MCF 10A (cell line): ENCODE measurements around the gene TBC1D2B. TPM values are rescaled to one million over a fixed set of nuclear protein-coding genes. Genes with fewer than 3 reads are reported as not detected.

Source experiments
- BruUV-seq: library from RNA; stranded (reverse); fragments of 400-500 nt; replicated peaks from 2 replicates; lab custom pipeline; 2021; lab: Mats Ljungman, UMichigan
- CTCF ChIA-PET: fragments of 300-600 bp; sonication (Branson Sonifier 250); formaldehyde crosslinking; extraction: SDS; loops from one replicate; lab custom pipeline; 2021; ENCODE audit warnings: antibody characterized with exemption, inconsistent platforms; lab: Yijun Ruan, JAX
- POLR2A ChIA-PET: fragments of 300-600, 350-650 bp; sonication (Branson Sonifier 250); formaldehyde crosslinking; extraction: SDS; loops from one replicate; lab custom pipeline; 2020; ENCODE audit warnings: antibody characterized with exemption, inconsistent platforms; lab: Yijun Ruan, JAX
- DNase-seq: peaks from one replicate; pipeline ENCODE4 v3.0.0-alpha.2; 2018; ENCODE audit not compliant: unreplicated experiment
- H3K27ac Mint-ChIP-seq: one replicate; pipeline ENCODE4 v1.8.0; 2022; ENCODE audit warnings: mild to moderate bottlenecking, low read depth, mixed read lengths; ENCODE audit not compliant: unreplicated experiment
- H3K27me3 Mint-ChIP-seq: one replicate; pipeline ENCODE4 v1.8.0; 2022; ENCODE audit warnings: mixed read lengths; ENCODE audit not compliant: insufficient read depth, unreplicated experiment
- H3K36me3 Mint-ChIP-seq: one replicate; pipeline ENCODE4 v1.8.0; 2022; ENCODE audit warnings: mild to moderate bottlenecking, moderate library complexity, mixed read lengths; ENCODE audit not compliant: insufficient read depth, unreplicated experiment
- H3K4me1 Mint-ChIP-seq: one replicate; pipeline ENCODE4 v1.8.0; 2022; ENCODE audit warnings: mixed read lengths; ENCODE audit not compliant: insufficient read depth, unreplicated experiment
- H3K4me3 Mint-ChIP-seq: one replicate; pipeline ENCODE4 v1.8.0; 2022; ENCODE audit warnings: mild to moderate bottlenecking, moderate library complexity, mixed read lengths; ENCODE audit not compliant: unreplicated experiment
- H3K9me3 Mint-ChIP-seq: one replicate; pipeline ENCODE4 v1.8.0; 2022; ENCODE audit warnings: mixed read lengths; ENCODE audit not compliant: unreplicated experiment
- intact Hi-C: fragments of 100-400 bp; cut with micrococcal nuclease; formaldehyde crosslinking; loops from 2 replicates; pipeline ENCODE4 v1.14.1; 2022
- total RNA-seq: library from RNA; stranded (reverse); gene quantifications from 2 replicates; pipeline ENCODE4 v1.2.3, GENCODE V29; 2022
- TF ChIP-seq, protein P1 (sequence below): fragments of 200-600 bp; IDR thresholded peaks from one replicate; pipeline ENCODE4 v1.8.0; 2022; ENCODE audit warnings: antibody characterized with exemption, mild to moderate bottlenecking; ENCODE audit not compliant: unreplicated experiment

Gene TBC1D2B
- total RNA-seq, 1 experiment from 2014 or later: 21.2 TPM

DNA sequence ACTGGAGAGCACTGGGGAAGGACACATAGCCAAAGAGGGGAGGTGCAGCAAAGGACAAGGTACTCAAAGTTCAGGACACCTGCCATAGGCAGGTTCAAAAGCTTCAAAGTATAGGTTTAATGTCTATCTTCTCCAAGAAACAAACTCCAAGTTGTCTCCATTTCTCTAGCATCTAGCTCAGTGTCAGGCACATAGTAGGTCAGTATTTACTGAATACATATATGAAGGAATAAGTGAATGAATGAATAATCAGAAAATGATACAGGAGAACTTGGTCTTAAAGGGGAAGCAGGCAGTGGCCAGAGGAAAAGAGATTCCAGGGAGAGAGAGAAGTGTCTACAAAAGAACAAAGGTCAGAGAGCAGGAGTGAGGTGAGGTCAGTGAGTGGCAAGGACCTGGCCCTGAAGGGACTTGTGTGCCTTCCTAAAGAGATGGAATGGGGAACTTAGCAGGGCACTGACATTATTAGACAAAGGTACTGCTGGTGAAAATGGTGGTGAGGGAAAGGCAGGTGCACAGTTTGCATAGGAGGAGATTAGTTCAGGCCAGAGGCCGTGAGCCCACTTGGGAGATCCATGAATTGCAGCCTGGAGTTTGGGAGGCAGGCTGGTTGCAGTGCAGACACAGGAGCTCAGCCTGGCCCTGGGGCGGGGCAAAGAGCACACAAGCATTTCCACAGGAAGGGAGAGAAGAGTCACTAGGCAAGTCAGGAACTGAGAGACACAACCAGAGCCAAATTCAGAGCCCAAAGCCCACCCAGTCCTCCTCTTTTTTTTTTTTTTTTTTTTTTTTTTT lies 21.4 kb downstream of the TBC1D2B start:
- Mint-ChIP-seq H3K27me3 (no peaks in the 10 kb centered on the region), H3K36me3 (peaks cover 18% of the 10 kb centered on the region), H3K9me3 (no peaks in the 10 kb centered on the region), H3K4me1 (peaks cover 32% of the 10 kb centered on the region), H3K27ac (peak overlapping the region; percentile 95), H3K4me3 (peak overlapping the region; percentile 9)
- TF ChIP-seq, protein P1, sequence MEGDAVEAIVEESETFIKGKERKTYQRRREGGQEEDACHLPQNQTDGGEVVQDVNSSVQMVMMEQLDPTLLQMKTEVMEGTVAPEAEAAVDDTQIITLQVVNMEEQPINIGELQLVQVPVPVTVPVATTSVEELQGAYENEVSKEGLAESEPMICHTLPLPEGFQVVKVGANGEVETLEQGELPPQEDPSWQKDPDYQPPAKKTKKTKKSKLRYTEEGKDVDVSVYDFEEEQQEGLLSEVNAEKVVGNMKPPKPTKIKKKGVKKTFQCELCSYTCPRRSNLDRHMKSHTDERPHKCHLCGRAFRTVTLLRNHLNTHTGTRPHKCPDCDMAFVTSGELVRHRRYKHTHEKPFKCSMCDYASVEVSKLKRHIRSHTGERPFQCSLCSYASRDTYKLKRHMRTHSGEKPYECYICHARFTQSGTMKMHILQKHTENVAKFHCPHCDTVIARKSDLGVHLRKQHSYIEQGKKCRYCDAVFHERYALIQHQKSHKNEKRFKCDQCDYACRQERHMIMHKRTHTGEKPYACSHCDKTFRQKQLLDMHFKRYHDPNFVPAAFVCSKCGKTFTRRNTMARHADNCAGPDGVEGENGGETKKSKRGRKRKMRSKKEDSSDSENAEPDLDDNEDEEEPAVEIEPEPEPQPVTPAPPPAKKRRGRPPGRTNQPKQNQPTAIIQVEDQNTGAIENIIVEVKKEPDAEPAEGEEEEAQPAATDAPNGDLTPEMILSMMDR: no peak
- CTCF ChIA-PET: interaction anchor here (0.6 to 1.6 kb wide), 6 partner anchors 9 to 352 kb away, joined by 3 to 7 read pairs (median 4); no protein-coding TSS in a partner anchor
- intact Hi-C loops: no loop called here
- POLR2A ChIA-PET: interaction anchor here (0.9 to 2.7 kb wide), 8 partner anchors 10 to 99 kb away, joined by 3 to 14 read pairs (median 6); no protein-coding TSS in a partner anchor
- peak; percentile 44 for DNase-seq
- BruUV-seq: no TSS peak

DNA sequence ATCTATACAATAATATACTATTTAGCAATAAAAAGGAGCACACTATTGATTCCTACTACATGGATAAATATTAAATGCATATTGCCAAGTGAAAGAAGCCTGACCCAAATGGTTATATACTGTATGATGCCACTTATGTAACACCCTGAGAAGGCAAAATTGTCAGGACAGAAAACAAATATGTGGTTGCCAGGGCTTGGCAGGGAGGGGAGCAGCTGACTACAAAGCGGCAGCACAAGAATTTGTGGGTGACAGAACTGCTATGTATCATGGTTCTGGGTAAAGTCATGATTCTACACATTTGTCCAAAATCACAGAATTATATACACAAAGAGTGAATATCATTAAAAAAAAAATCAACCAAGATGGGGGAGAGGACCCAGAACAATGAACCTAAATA lies 22.5 kb downstream of the TBC1D2B start:
- DNase-seq: no peak
- Mint-ChIP-seq H3K36me3 (peaks cover 18% of the 10 kb centered on the region), H3K4me3 (no peak overlapping the region), H3K27ac (no peak overlapping the region), H3K9me3 (no peaks in the 10 kb centered on the region), H3K27me3 (no peaks in the 10 kb centered on the region), H3K4me1 (peaks cover 32% of the 10 kb centered on the region)
- CTCF ChIA-PET: interaction anchor here (0.6 kb wide), 1 partner anchor 54 kb away, joined by 3 read pairs; no protein-coding TSS in a partner anchor
- no TSS peak for BruUV-seq
- intact Hi-C loops: no loop called here
- POLR2A ChIA-PET: interaction anchor here (0.9 to 2.7 kb wide), 4 partner anchors 11 to 42 kb away, joined by 3 to 14 read pairs (median 5); no protein-coding TSS in a partner anchor
- TF ChIP-seq, protein P1: no peak

DNA sequence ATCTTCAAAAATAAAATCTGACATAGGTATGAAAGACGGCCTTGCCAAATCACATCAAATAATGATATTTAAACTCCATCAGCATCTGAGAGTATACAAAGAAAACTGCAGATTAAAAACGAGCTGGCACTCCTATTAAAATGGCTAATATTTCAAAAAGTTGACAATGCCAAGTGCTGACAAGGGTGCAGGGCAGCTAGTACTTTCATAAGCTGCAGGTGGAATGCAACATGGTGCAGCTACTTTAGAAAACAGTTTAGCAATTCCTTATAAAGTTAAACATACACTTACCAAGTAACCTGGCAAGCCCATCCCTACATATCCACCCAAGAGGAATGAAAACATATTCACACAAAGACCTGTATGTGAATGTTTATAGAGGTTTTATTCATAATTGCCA lies 23.0 kb downstream of the TBC1D2B start:
- no TSS peak for BruUV-seq
- peaks cover 20% of the 10 kb centered on the region for H3K36me3 Mint-ChIP-seq
- H3K4me1 Mint-ChIP-seq: peaks cover 36% of the 10 kb centered on the region
- POLR2A ChIA-PET: interaction anchor here (1.6 to 2.1 kb wide), 2 partner anchors 10 to 42 kb away, joined by 4 to 6 read pairs; no protein-coding TSS in a partner anchor
- intact Hi-C loops: no loop called here
- no peaks in the 10 kb centered on the region for H3K9me3 Mint-ChIP-seq
- H3K27ac Mint-ChIP-seq: no peak overlapping the region
- H3K27me3 Mint-ChIP-seq: no peaks in the 10 kb centered on the region
- H3K4me3 Mint-ChIP-seq: no peak overlapping the region
- CTCF ChIA-PET: interaction anchor here (1.1 kb wide), 1 partner anchor 11 kb away, joined by 3 read pairs; no protein-coding TSS in a partner anchor
- DNase-seq: no peak
- TF ChIP-seq, protein P1: no peak

DNA sequence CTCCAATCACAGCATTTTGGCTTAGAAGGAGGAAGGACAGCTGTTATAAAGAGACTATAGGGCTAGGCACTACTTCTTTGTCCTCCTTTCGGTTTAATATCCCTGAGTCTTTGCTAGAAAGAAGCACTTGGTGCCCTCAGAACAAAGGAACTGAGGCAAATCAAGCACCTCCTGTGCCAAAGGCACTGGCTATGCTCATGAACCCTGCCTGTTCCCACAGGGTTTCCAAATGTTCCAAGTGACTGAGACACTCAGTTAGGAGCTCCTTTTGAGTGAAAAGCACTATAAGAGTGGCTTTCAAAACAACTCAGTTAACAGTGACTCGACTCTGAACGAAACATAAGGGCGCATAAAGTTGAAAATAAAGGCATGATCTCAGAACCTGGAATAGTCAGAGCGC lies 25.0 kb downstream of the TBC1D2B start:
- DNase-seq: no peak
- TF ChIP-seq, protein P1: no peak
- Mint-ChIP-seq H3K9me3 (no peaks in the 10 kb centered on the region), H3K27me3 (no peaks in the 10 kb centered on the region), H3K4me3 (no peak overlapping the region), H3K36me3 (peaks cover 23% of the 10 kb centered on the region), H3K27ac (peak overlapping the region; percentile 59), H3K4me1 (peaks cover 30% of the 10 kb centered on the region)
- CTCF ChIA-PET: interaction anchor here (2.0 kb wide), 1 partner anchor 56 kb away, joined by 12 read pairs; no protein-coding TSS in a partner anchor
- POLR2A ChIA-PET: interaction anchor here (1.6 kb wide), 1 partner anchor 17 kb away, joined by 4 read pairs; no protein-coding TSS in a partner anchor
- intact Hi-C loops: no loop called here
- no TSS peak for BruUV-seq
